Endodermal cell (in vitro differentiated cells): Measurements from ENCODE around the gene HMCN2. TPM values are rescaled to one million over a fixed set of nuclear protein-coding genes. Genes with fewer than 3 reads are reported as not detected.

ENCODE experiments used
- DNase-seq: peaks from one replicate; pipeline ENCODE4 v3.0.0-alpha.2; 2017
- H3K27ac ChIP-seq: 2 replicates; pipeline ENCODE4 v1.5.1; 2013; ENCODE audit warnings: mild to moderate bottlenecking, low read depth, low read length, moderate library complexity
- H3K27me3 ChIP-seq: 2 replicates; pipeline ENCODE4 v1.6.1; 2013; ENCODE audit warnings: mild to moderate bottlenecking, low read length, moderate library complexity; ENCODE audit not compliant: insufficient read depth, control insufficient read depth, poor library complexity, severe bottlenecking
- H3K36me3 ChIP-seq: 2 replicates; pipeline ENCODE4 v1.7.0; 2013; ENCODE audit warnings: mild to moderate bottlenecking, low read length, moderate library complexity; ENCODE audit not compliant: control insufficient read depth, insufficient read depth
- H3K4me1 ChIP-seq: one replicate; pipeline ENCODE4 v1.7.0; 2013; ENCODE audit warnings: low read length; ENCODE audit not compliant: control insufficient read depth, insufficient read depth
- H3K4me3 ChIP-seq: 2 replicates; pipeline ENCODE4 v1.5.1; 2013; ENCODE audit warnings: mild to moderate bottlenecking, low read length, moderate library complexity
- H3K9ac ChIP-seq: 2 replicates; pipeline ENCODE4 v1.6.1; 2013; ENCODE audit warnings: mild to moderate bottlenecking, low read length, moderate library complexity; ENCODE audit not compliant: poor library complexity, severe bottlenecking; ENCODE audit errors: extremely low read depth
- H3K9me3 ChIP-seq: 2 replicates; pipeline ENCODE4 v1.6.1; 2013; ENCODE audit warnings: mild to moderate bottlenecking, low read length, moderate library complexity; ENCODE audit not compliant: control insufficient read depth
- H3K27ac Mint-ChIP-seq: 2 replicates; pipeline ENCODE4 v1.8.0; 2020; ENCODE audit warnings: mixed read lengths
- H3K27me3 Mint-ChIP-seq: 2 replicates; pipeline ENCODE4 v1.8.0; 2021; ENCODE audit warnings: mild to moderate bottlenecking, mixed read lengths; ENCODE audit not compliant: insufficient read depth
- H3K36me3 Mint-ChIP-seq: 2 replicates; pipeline ENCODE4 v1.8.0; 2020; ENCODE audit warnings: low read depth, mixed read lengths
- H3K4me1 Mint-ChIP-seq: 2 replicates; pipeline ENCODE4 v1.8.0; 2020; ENCODE audit warnings: mixed read lengths
- H3K4me3 Mint-ChIP-seq: 2 replicates; pipeline ENCODE4 v1.8.0; 2020; ENCODE audit warnings: mild to moderate bottlenecking, moderate library complexity, mixed read lengths
- H3K9me3 Mint-ChIP-seq: 2 replicates; pipeline ENCODE4 v1.8.0; 2020; ENCODE audit warnings: mild to moderate bottlenecking, mixed read lengths
- WGBS, 2 experiments: methylation state at CpG; one replicate each; pipeline versions ENCODE4 v1.1.5 to v1.1.7; 2013; ENCODE audit warnings: missing lambda C conversion rate in 2 of 2, mixed read lengths in 1 of 2; ENCODE audit not compliant: insufficient coverage in 1 of 2, insufficient read length in 1 of 2; 5-methylcytosine and 5-hydroxymethylcytosine counted together
- total RNA-seq, 2 donors: library from RNA; stranded (reverse); fragmentation: NEBNext Ultra II Directional in 1 of 2; extraction: Animal tissue kit (Norgen Biotek cat#: 25700) in 1 of 2; gene quantifications; 2 replicates in 1 of 2; 3 replicates in 1 of 2; pipeline ENCODE4 v1.2.1, GENCODE V29; 2021
- TF ChIP-seq, protein P1 (sequence below): fragments of 200-600 bp; sonication (generic); conservative IDR thresholded peaks from 2 replicates; pipeline ENCODE4 v1.5.0; 2021; ENCODE audit warnings: antibody characterized with exemption, mild to moderate bottlenecking

The HMCN2 gene
- total RNA-seq, 2 donors from 2014 or later: 3.3 to 3.9 TPM

DNA sequence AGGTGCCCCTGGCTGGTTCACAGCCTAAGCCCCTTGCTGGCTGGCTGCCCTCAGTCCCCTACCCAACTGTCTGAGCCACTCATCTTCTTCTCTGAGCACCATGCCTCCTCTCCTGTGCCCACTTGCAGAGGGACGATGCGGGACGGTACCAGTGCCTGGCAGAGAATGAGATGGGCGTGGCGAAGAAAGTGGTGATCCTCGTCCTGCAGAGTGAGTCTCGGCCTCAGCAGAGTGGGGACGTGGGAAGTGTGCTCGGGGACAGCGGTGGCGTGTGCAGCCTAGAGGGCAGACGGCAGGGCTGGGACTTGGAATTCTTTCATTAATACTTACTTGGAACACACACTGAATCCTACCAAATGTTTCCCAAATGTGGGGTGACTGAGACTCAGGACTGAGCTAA lies 144.9 kb downstream of the HMCN2 start:
- 95% methylated on average over 12 of the region's 12 CpGs; no CpG with 5 or more reads in 1 of the 2 experiments for WGBS, 2 experiments
- Mint-ChIP-seq H3K27me3 (no peaks in the 10 kb centered on the region), H3K4me3 (no peak overlapping the region), H3K4me1 (no peaks in the 10 kb centered on the region), H3K9me3 (no peaks in the 10 kb centered on the region), H3K27ac (no peak overlapping the region), H3K36me3 (no peaks in the 10 kb centered on the region)
- H3K27me3 ChIP-seq: no peaks in the 10 kb centered on the region
- H3K9ac ChIP-seq: no peak overlapping the region
- TF ChIP-seq, protein P1, sequence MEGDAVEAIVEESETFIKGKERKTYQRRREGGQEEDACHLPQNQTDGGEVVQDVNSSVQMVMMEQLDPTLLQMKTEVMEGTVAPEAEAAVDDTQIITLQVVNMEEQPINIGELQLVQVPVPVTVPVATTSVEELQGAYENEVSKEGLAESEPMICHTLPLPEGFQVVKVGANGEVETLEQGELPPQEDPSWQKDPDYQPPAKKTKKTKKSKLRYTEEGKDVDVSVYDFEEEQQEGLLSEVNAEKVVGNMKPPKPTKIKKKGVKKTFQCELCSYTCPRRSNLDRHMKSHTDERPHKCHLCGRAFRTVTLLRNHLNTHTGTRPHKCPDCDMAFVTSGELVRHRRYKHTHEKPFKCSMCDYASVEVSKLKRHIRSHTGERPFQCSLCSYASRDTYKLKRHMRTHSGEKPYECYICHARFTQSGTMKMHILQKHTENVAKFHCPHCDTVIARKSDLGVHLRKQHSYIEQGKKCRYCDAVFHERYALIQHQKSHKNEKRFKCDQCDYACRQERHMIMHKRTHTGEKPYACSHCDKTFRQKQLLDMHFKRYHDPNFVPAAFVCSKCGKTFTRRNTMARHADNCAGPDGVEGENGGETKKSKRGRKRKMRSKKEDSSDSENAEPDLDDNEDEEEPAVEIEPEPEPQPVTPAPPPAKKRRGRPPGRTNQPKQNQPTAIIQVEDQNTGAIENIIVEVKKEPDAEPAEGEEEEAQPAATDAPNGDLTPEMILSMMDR: no peak
- H3K4me1 ChIP-seq: no peaks in the 10 kb centered on the region
- no peak overlapping the region for H3K4me3 ChIP-seq
- H3K36me3 ChIP-seq: no peaks in the 10 kb centered on the region
- no peak overlapping the region for H3K27ac ChIP-seq
- no peaks in the 10 kb centered on the region for H3K9me3 ChIP-seq
- no peak for DNase-seq

DNA sequence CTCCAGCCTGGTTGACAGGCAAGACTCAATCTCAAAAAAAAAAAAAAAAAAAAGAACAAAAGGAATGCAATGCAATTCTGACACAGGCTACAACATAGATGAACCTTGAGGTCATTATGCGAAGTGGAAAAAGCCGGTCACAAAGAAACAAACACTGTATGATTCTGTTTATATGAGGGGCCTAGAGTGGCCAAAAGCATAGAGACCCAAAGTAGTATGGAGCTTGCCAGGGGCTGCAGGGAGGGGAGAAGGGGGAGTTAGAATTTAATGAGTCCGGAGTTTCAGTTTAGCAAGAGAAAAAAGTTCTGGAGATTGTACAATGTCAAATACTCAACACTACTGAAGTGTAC lies 146.0 kb downstream of the HMCN2 start:
- no peak overlapping the region for H3K27ac Mint-ChIP-seq
- H3K27me3 Mint-ChIP-seq: no peaks in the 10 kb centered on the region
- no peaks in the 10 kb centered on the region for H3K9me3 ChIP-seq
- no peak overlapping the region for H3K9ac ChIP-seq
- H3K36me3 Mint-ChIP-seq: no peaks in the 10 kb centered on the region
- H3K4me1 Mint-ChIP-seq: no peaks in the 10 kb centered on the region
- no peaks in the 10 kb centered on the region for H3K36me3 ChIP-seq
- H3K4me1 ChIP-seq: no peaks in the 10 kb centered on the region
- H3K4me3 ChIP-seq: no peak overlapping the region
- H3K4me3 Mint-ChIP-seq: no peak overlapping the region
- no peaks in the 10 kb centered on the region for H3K27me3 ChIP-seq
- H3K9me3 Mint-ChIP-seq: no peaks in the 10 kb centered on the region
- no peak overlapping the region for H3K27ac ChIP-seq
- 70 to 88% methylated on average over 2 to 3 of the region's 3 CpGs for whole genome bisulfite sequencing, 2 experiments
- no peak for DNase-seq
- TF ChIP-seq, protein P1: no peak

DNA sequence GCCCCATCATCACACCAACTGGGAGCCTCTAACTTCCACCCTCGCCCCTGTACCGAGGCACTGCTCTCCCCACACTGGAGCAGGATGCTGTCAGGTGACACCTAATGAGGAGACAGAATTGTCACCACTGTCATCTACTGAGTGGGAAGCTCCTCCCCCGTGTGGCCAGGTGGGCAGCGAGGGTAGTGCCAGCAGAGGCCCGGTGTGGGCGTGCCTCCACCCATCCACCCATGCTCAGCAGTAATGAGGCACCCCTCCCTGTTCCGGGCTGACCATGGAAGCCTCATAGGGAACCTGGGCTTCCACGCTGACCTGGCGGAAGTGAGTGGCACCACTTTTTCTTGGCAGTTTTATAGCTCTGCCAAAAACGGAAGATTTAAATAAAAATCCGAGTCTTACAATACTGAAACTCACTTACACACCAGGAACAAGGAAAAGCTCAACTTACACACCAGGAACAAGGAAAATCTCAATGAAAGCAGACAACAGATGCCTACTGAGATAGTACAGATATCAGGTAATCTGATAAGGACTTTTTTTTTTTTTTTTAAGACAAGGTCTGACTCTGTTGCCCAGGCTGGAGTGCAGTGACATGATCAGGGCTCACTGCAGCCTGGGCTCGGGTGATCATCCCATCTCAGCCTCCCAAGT lies 148.6 kb downstream of the HMCN2 start:
- Mint-ChIP-seq H3K27me3 (no peaks in the 10 kb centered on the region), H3K36me3 (no peaks in the 10 kb centered on the region), H3K27ac (no peak overlapping the region), H3K4me3 (no peak overlapping the region), H3K9me3 (no peaks in the 10 kb centered on the region), H3K4me1 (no peaks in the 10 kb centered on the region)
- DNase-seq: no peak
- Histone ChIP-seq H3K27ac (no peak overlapping the region), H3K27me3 (no peaks in the 10 kb centered on the region), H3K4me1 (no peaks in the 10 kb centered on the region), H3K4me3 (no peak overlapping the region), H3K9me3 (no peaks in the 10 kb centered on the region), H3K36me3 (no peaks in the 10 kb centered on the region), H3K9ac (no peak overlapping the region)
- TF ChIP-seq, protein P1: no peak
- WGBS, 2 experiments: 95 to 100% methylated on average over 6 to 12 of the region's 12 CpGs
